Stimulated activated CD4-positive, alpha-beta T cell treated with anti-CD3 and anti-CD28 coated beads, Interleukin-4, amount 100 ng/mL, for 4 hours (primary cell): ENCODE data around the gene VASH1.
A peak's percentile ranks its signal among the peaks of the same experiment; 100 is the strongest.

ENCODE experiments used
- DNase-seq, 2 experiments: peaks; one replicate each; pipeline ENCODE4 v3.0.0-alpha.2; 2020

Gene VASH1

GRCh38 chr14:76752744-76753143 is 8.5 kb upstream of the VASH1 start:
- DNase-seq, result no peak

DNA sequence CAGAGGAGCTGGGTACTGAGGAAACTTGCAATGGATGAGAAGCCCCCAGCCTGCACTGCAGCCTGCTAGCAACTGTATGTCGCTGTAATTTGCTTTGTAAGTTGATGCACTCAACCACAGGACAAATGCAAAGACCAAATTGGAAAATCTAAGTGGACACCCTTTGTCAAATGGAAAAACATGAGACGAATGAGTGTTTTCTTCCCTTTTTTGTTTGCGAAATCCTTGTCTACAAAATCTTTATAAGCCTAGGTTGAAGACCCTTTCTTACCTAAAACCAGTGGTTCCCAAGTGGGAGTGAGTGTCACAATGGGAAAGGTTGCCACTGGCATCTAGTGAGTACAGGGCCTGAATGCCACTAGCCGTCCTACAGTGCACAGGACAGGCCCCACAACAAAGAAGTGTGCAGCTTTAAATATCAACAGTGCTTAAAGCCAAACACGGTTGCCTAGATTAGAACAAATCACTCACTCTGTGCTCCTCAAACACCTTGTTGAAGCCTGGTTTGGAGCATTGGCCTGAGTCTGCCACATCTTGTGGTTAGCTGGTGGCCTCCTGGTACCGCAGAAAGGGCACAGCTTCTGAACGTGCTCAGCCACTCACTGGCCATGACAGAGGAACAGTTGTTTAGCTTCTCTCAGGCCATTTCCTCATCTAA is 7.6 kb upstream of the VASH1 start:
- DNase-seq, result no peak

DNA sequence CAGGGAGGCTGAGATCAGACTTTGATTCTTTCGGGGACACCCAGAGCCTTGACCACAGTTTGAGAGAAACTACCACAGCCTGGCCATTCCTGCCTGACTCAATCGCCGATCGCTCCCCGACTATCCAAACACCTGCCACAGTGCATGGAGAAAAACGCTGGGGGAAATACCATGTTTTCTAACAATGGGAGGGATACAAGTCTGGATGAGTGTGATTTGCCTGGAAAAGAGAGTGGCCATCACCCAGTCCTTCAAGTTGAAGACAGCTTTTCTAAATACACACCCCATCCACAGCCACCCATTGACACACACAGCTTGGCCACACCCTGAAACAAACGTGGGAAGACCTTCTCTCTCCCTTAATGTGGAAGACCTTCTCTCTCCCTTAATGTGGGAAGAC is 6.7 kb upstream of the VASH1 start:
- DNase-seq, result no peak

DNA sequence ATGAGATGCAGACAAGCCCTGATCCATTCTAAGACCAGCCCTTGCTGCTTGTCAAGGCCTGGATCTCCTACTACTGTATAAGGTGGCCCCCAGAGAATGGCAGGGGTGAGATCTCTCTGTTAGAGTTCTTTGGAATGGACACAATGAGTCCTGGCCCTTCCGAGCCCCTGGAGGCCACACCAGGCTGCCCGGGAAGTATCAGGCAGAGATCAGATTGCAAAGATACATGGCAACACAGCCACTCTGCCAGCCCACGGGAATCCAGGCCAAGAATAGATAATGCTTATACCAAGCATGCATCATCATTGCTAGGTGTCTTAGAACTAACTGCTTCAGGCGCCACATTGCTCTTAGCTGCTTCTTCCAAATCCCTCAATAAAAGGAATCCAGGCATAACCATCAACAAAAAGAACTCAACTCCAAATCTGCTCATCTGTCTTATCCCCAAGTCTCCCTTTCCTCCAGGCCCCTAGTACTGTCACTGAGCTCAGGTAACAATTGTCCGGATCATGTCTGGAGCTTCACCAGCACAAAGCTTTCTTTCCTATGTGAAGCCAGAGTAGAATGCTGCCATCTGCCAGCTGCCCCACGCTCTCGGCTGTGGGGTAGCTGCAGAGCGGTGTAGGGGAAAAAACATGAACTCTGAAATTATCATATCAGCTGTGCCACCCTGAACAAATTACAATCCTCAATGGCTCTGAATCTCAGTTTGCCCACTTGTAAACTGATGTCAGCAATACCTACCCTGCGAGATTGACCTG is 5.5 kb upstream of the VASH1 start:
- no peak for DNase-seq

- no peak for DNase-seq
Observed at GRCh38 chr14:76756371-76756750, 4.9 kb upstream of the VASH1 start.

DNA sequence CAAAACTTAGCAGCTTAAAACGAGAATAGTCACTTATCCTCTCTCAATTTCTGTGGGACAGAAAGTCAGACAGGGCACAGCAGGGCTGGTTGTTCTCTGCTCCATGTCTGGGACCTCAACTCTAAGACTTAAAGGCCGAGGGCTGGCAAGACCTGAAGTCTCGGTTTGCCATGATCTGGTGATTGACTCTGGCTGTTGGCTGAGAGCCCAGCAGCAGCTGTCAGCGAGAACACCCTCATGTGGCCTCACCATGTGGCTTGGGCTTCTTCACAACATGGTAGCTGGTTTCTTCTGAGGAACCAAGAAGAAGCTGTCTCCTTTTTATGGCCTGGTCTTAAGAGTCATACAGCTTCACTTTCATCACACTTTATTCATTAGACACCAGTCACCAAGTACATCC is 1.7 kb upstream of the VASH1 start:
- no peak for DNase-seq

DNA sequence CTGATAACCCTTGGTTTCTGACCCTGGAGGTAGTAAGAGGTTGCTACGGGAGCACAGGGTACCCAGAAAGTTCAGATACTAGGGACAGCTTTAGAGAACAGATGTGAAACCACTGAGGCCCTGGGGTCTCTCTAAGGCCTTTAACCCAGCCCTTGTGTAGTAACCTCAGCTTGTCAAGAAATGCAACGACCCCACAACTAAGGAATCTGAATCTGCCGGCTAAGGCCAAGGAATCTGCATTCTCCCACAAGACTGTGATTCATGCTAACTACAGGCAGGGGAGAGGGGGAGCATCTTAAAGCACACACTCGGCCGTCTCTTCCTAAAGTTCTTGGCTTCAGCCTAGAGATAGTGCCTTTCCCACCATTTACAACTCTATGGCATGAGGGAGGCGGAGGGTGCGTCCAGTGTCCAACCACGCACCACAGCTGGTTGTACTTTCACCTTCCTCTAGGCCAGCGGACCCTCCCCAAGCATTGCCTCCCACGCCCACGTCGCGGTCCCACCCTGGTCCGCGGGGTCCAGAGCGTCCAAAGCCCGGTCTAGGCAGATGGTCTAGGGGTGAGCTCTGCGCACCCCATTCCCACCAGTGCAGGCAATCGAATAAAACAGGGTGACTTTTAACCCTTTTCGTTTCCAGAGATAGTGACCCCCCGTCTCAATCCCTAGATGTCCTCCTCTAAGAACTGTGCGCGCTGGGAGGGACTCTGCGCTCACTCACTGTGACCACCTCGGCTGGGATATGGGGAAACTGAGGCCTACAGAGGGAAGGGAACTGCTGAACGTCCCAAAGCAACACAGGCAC is 735 bp upstream of the VASH1 start:
- DNase-seq, result no peak

- DNase-seq, result no peak
Observed at GRCh38 chr14:76761960-76762410, 717 bp downstream of the VASH1 start.

DNA sequence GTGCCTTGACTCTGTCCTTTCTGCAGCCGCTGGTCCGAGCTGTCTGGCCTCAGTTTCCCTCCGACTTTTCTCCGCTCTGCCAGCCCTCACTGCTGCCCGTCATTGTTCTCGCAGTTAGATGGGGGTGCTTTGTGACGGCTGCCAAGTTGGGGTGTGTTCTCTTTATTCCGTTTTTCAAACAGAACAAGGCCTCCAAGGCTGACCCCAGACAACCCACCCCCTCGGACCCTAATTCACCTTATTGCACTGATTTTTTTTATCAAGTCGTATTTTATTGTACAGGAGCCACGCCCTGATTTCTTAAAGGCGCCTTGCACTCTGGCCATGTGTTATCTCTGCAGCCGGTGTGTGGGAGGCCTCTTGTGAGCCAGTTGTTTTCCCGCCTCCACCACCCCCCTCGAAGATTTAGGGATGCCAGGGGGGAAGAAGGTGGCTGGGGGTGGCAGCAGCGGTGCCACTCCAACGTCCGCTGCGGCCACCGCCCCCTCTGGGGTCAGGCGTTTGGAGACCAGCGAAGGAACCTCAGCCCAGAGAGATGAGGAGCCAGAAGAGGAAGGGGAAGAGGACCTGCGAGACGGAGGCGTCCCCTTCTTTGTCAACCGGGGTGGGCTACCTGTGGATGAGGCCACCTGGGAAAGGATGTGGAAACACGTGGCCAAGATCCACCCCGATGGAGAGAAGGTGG is 1.3 kb downstream of the VASH1 start:
- no peak for DNase-seq

DNA sequence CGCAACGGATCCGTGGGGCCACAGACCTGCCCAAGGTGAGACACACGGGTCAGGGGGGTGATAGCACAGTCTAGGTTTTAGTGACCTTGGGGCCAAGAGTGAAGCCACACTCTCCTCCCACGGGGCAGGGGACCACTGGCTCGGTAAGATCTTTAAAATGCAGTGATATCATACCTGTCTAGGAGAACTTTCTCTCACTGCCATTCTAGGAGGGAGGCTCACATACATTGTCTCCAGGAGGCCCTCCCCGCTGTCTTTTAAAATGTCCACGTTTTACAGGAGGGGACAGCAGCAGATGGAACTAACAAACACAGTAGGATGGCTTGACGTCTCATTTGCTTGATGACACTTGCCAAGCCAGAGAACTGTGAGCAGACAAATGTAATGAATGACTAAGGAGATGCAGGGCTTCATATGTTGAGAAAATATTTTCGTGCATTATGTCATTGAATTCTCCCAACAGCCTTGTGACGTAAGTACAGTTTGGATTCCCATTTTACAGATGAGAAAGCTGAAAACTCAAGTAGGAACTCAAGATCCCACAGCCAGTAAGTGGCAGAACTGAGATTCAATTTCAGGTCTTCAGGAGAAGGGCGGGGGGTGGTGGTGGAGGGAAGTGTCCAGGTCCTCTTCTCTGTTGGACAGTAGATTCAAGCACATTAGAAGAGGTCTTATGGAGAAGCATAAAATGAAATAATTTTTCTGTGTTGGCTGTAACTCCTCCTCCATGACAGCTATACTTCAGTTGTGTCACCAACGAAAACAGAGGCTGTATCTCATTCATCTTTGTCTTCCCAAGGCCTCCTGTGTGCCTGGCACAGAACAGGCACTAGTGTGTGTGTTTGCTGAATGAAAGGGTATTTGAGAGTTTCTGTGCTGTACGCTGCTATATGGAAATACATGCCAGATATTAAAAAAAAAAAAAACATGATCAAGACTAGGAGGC is 2.1 kb downstream of the VASH1 start:
- DNase-seq, result no peak

DNA sequence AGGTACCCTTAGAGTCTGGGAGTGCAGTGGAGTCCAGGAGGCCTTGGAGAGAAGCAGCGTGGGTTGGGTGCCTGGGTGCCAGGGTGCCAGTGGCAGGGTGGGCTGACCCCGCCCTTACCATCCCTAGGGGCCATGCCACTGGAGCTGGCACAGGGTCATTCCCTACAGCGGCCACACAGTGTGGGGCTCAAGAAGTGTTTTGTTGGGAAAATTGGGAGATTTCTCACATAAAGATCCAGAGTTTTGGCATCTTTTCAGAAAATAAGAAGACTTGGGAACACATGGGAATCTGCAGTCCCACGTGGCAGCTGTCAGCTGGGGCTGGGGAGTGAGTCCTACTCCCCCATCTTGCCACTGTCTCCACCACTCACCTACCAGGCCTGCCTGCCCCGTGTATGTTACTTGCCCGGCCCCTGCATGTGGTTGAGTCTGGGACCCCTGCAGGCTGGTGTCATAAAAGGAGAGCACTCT is 4.2 kb downstream of the VASH1 start:
- DNase-seq, result no peak

GRCh38 chr14:76767681-76768656 is 6.7 kb downstream of the VASH1 start:
- DNase-seq, result peak; percentile 36 to 42

GRCh38 chr14:76768671-76769500 is 7.6 kb downstream of the VASH1 start:
- DNase-seq, result no peak

- DNase-seq, result no peak
Observed at GRCh38 chr14:76769636-76770292, 8.5 kb downstream of the VASH1 start.

- DNase-seq, result no peak
Observed at GRCh38 chr14:76770521-76771436, 9.5 kb downstream of the VASH1 start.

GRCh38 chr14:76771437-76771980 is 10.2 kb downstream of the VASH1 start:
- DNase-seq, result no peak
